Activated gamma-delta T cell (primary cell): Measurements from ENCODE around the gene TMCC1.
"Not testable (repeated sequence)": the region's sequence is repeated elsewhere in the genome, so short reads cannot be mapped to it uniquely, and the experiment has no call there.

Experiments used
- DNase-seq: peaks from one replicate; lab custom pipeline; 2025; lab: John Stamatoyannopoulos, UW

Gene TMCC1

GRCh38 chr3:129622933-129623332, 270.6 kb downstream of the TMCC1 start:
- no peak for DNase-seq

GRCh38 chr3:129622226-129622874, 271.2 kb downstream of the TMCC1 start:
- no peak for DNase-seq

- DNase-seq = no peak
Measured at GRCh38 chr3:129621626-129622225, 271.8 kb downstream of the TMCC1 start.

GRCh38 chr3:129620828-129621559, 272.5 kb downstream of the TMCC1 start:
- DNase-seq = no peak

GRCh38 chr3:129619726-129620162, 273.8 kb downstream of the TMCC1 start:
- DNase-seq = no peak

GRCh38 chr3:129618901-129619671, 274.4 kb downstream of the TMCC1 start:
- no peak for DNase-seq

- no peak for DNase-seq
Measured at GRCh38 chr3:129618186-129618820, 275.2 kb downstream of the TMCC1 start.

GRCh38 chr3:129617381-129618185, 275.9 kb downstream of the TMCC1 start:
- no peak for DNase-seq

GRCh38 chr3:129616713-129617112, 276.8 kb downstream of the TMCC1 start:
- DNase-seq = no peak

GRCh38 chr3:129616291-129616690, 277.2 kb downstream of the TMCC1 start:
- no peak for DNase-seq

- no peak for DNase-seq
Measured at GRCh38 chr3:129615751-129616281, 277.7 kb downstream of the TMCC1 start.

- DNase-seq = no peak
Measured at GRCh38 chr3:129614927-129615363, 278.6 kb downstream of the TMCC1 start.

GRCh38 chr3:129614435-129614834, 279.1 kb downstream of the TMCC1 start:
- DNase-seq = no peak

- DNase-seq = no peak
Measured at GRCh38 chr3:129613367-129613740, 280.2 kb downstream of the TMCC1 start.

- no peak for DNase-seq
Measured at GRCh38 chr3:129612534-129613366, 280.8 kb downstream of the TMCC1 start.

- no peak for DNase-seq
Measured at GRCh38 chr3:129611812-129612533, 281.5 kb downstream of the TMCC1 start.

GRCh38 chr3:129611446-129611800, 282.1 kb downstream of the TMCC1 start:
- DNase-seq = no peak

GRCh38 chr3:129610794-129611445, 282.6 kb downstream of the TMCC1 start:
- not testable (repeated sequence) for DNase-seq

- DNase-seq = no peak
Measured at GRCh38 chr3:129610276-129610675, 283.2 kb downstream of the TMCC1 start.
